SK-N-MC (cell line): ENCODE data around the gene CAMK4.

Source experiments
- EZH2 ChIP-seq: fragments of 200-600 bp; sonication (generic); IDR thresholded peaks from one replicate; pipeline ENCODE4 v1.6.1; 2017; ENCODE audit warnings: antibody characterized with exemption
- POLR2AphosphoS5 ChIP-seq: IDR thresholded peaks from 2 replicates; pipeline ENCODE4 v1.6.1; 2012; ENCODE audit warnings: mild to moderate bottlenecking, low read depth, low read length, borderline replicate concordance

- no peak for TF ChIP-seq EZH2
- no peak for TF ChIP-seq POLR2AphosphoS5
Observed at GRCh38 chr5:111229871-111230810, 6.0 kb downstream of the CAMK4 start.
